Activated naive CD4-positive, alpha-beta T cell treated with anti-CD3 and anti-CD28 coated beads, Interleukin-2, amount 50 U/mL, for 24 hours (primary cell): ENCODE data around the gene NEK5.
"Not testable (repeated sequence)": the region's sequence is repeated elsewhere in the genome, so short reads cannot be mapped to it uniquely, and the experiment has no call there.

Experiments
- H3K27ac Mint-ChIP-seq: one replicate; pipeline ENCODE4 v1.8.0; 2021; ENCODE audit warnings: mild to moderate bottlenecking, mixed read lengths
- H3K27me3 Mint-ChIP-seq: one replicate; pipeline ENCODE4 v1.8.0; 2021; ENCODE audit warnings: mixed read lengths
- H3K36me3 Mint-ChIP-seq: one replicate; pipeline ENCODE4 v1.8.0; 2021; ENCODE audit warnings: mixed read lengths
- H3K4me1 Mint-ChIP-seq: one replicate; pipeline ENCODE4 v1.8.0; 2021; ENCODE audit warnings: mixed read lengths
- H3K4me3 Mint-ChIP-seq: one replicate; pipeline ENCODE4 v1.8.0; 2021; ENCODE audit warnings: mild to moderate bottlenecking, mixed read lengths
- H3K9me3 Mint-ChIP-seq: one replicate; pipeline ENCODE4 v1.8.0; 2021; ENCODE audit warnings: mixed read lengths

Gene NEK5

GRCh38 chr13:52061064-52061463 lies 67.8 kb downstream of the NEK5 start:
- not testable (repeated sequence) for H3K4me1 Mint-ChIP-seq, H3K4me3 Mint-ChIP-seq, H3K27ac Mint-ChIP-seq

GRCh38 chr13:52053460-52053859 lies 75.4 kb downstream of the NEK5 start:
- H3K4me3 Mint-ChIP-seq = no peak overlapping the region
- no peak overlapping the region for H3K27ac Mint-ChIP-seq
- peaks cover 10% of the 10 kb centered on the region for H3K36me3 Mint-ChIP-seq
- H3K4me1 Mint-ChIP-seq = no peaks in the 10 kb centered on the region
- H3K27me3 Mint-ChIP-seq = no peaks in the 10 kb centered on the region
- peaks cover 13% of the 10 kb centered on the region for H3K9me3 Mint-ChIP-seq

More at GRCh38 chr13:52061064-52061463, 67.8 kb downstream of the NEK5 start:
- H3K36me3 Mint-ChIP-seq, H3K9me3 Mint-ChIP-seq, H3K27me3 Mint-ChIP-seq: not testable (repeated sequence)

- Mint-ChIP-seq H3K36me3 (peaks cover 11% of the 10 kb centered on the region), H3K9me3 (peaks cover 14% of the 10 kb centered on the region), H3K27ac (no peak overlapping the region), H3K4me3 (no peak overlapping the region), H3K27me3 (peaks cover 1% of the 10 kb centered on the region), H3K4me1 (no peaks in the 10 kb centered on the region)
Observed at GRCh38 chr13:52051400-52051799, 77.5 kb downstream of the NEK5 start.

GRCh38 chr13:52048516-52048915 lies 80.4 kb downstream of the NEK5 start:
- H3K27ac Mint-ChIP-seq = no peak overlapping the region
- H3K36me3 Mint-ChIP-seq = peaks cover 16% of the 10 kb centered on the region
- H3K4me1 Mint-ChIP-seq = no peaks in the 10 kb centered on the region
- H3K9me3 Mint-ChIP-seq = peaks cover 23% of the 10 kb centered on the region
- H3K27me3 Mint-ChIP-seq = peaks cover 1% of the 10 kb centered on the region
- H3K4me3 Mint-ChIP-seq = no peak overlapping the region

- Mint-ChIP-seq H3K27ac (no peak overlapping the region), H3K36me3 (peaks cover 18% of the 10 kb centered on the region), H3K4me1 (no peaks in the 10 kb centered on the region), H3K9me3 (peaks cover 23% of the 10 kb centered on the region), H3K4me3 (no peak overlapping the region), H3K27me3 (peaks cover 1% of the 10 kb centered on the region)
Observed at GRCh38 chr13:52047463-52047862, 81.4 kb downstream of the NEK5 start.

- Mint-ChIP-seq H3K9me3 (peaks cover 20% of the 10 kb centered on the region), H3K4me1 (no peaks in the 10 kb centered on the region), H3K27me3 (peaks cover 1% of the 10 kb centered on the region), H3K36me3 (peaks cover 24% of the 10 kb centered on the region), H3K4me3 (no peak overlapping the region), H3K27ac (no peak overlapping the region)
Observed at GRCh38 chr13:52043675-52044074, 85.2 kb downstream of the NEK5 start.

- Mint-ChIP-seq H3K27ac (no peak overlapping the region), H3K9me3 (peaks cover 5% of the 10 kb centered on the region)
Observed at GRCh38 chr13:52036037-52036436, 92.8 kb downstream of the NEK5 start.

GRCh38 chr13:52034616-52035226 lies 94.2 kb downstream of the NEK5 start:
- H3K4me1 Mint-ChIP-seq = peaks cover 11% of the 10 kb centered on the region
- no peak overlapping the region for H3K4me3 Mint-ChIP-seq
- peaks cover 6% of the 10 kb centered on the region for H3K9me3 Mint-ChIP-seq
- H3K27ac Mint-ChIP-seq = no peak overlapping the region
- H3K36me3 Mint-ChIP-seq = peaks cover 14% of the 10 kb centered on the region
- H3K27me3 Mint-ChIP-seq = no peaks in the 10 kb centered on the region

More at GRCh38 chr13:52036037-52036436, 92.8 kb downstream of the NEK5 start:
- Mint-ChIP-seq H3K4me1 (peaks cover 4% of the 10 kb centered on the region), H3K27me3 (no peaks in the 10 kb centered on the region), H3K36me3 (peaks cover 13% of the 10 kb centered on the region), H3K4me3 (no peak overlapping the region)

GRCh38 chr13:52033039-52033438 lies 95.8 kb downstream of the NEK5 start:
- Mint-ChIP-seq H3K9me3 (peaks cover 12% of the 10 kb centered on the region), H3K4me3 (no peak overlapping the region), H3K4me1 (peaks cover 14% of the 10 kb centered on the region), H3K27me3 (no peaks in the 10 kb centered on the region), H3K27ac (no peak overlapping the region), H3K36me3 (peaks cover 27% of the 10 kb centered on the region)

- peaks cover 32% of the 10 kb centered on the region for H3K9me3 Mint-ChIP-seq
- H3K36me3 Mint-ChIP-seq = peaks cover 46% of the 10 kb centered on the region
- H3K4me1 Mint-ChIP-seq = peaks cover 32% of the 10 kb centered on the region
- H3K27ac Mint-ChIP-seq, H3K4me3 Mint-ChIP-seq, H3K27me3 Mint-ChIP-seq: not testable (repeated sequence)
Observed at GRCh38 chr13:52030401-52030800, 98.5 kb downstream of the NEK5 start.

- H3K4me1 Mint-ChIP-seq = peaks cover 38% of the 10 kb centered on the region
- H3K9me3 Mint-ChIP-seq = peaks cover 33% of the 10 kb centered on the region
- no peaks in the 10 kb centered on the region for H3K27me3 Mint-ChIP-seq
- no peak overlapping the region for H3K4me3 Mint-ChIP-seq
- H3K27ac Mint-ChIP-seq = no peak overlapping the region
- peaks cover 53% of the 10 kb centered on the region for H3K36me3 Mint-ChIP-seq
Observed at GRCh38 chr13:52029569-52029968, 99.3 kb downstream of the NEK5 start.

GRCh38 chr13:52027832-52028231 lies 101.0 kb downstream of the NEK5 start:
- Mint-ChIP-seq H3K27ac (no peak overlapping the region), H3K4me1 (peaks cover 34% of the 10 kb centered on the region), H3K27me3 (no peaks in the 10 kb centered on the region), H3K36me3 (peaks cover 62% of the 10 kb centered on the region), H3K4me3 (no peak overlapping the region), H3K9me3 (peaks cover 33% of the 10 kb centered on the region)

- Mint-ChIP-seq H3K27ac (no peak overlapping the region), H3K9me3 (peaks cover 33% of the 10 kb centered on the region), H3K36me3 (peaks cover 72% of the 10 kb centered on the region), H3K4me3 (no peak overlapping the region), H3K4me1 (peaks cover 34% of the 10 kb centered on the region), H3K27me3 (no peaks in the 10 kb centered on the region)
Observed at GRCh38 chr13:52026246-52026626, 102.6 kb downstream of the NEK5 start.

- Mint-ChIP-seq H3K4me1 (peaks cover 37% of the 10 kb centered on the region), H3K9me3 (peaks cover 33% of the 10 kb centered on the region), H3K4me3 (no peak overlapping the region), H3K27me3 (no peaks in the 10 kb centered on the region), H3K27ac (no peak overlapping the region), H3K36me3 (peaks cover 75% of the 10 kb centered on the region)
Observed at GRCh38 chr13:52025475-52026245, 103.2 kb downstream of the NEK5 start.

GRCh38 chr13:52024481-52024880 lies 104.4 kb downstream of the NEK5 start, which contains the start of gene UTP14C:
Gene UTP14C, plus strand, starts transcription at chr13:52024691. Its CDS starts 4,114 bp downstream, at chr13:52028805.
- Mint-ChIP-seq H3K27me3 (no peaks in the 10 kb centered on the region), H3K4me1 (peaks cover 35% of the 10 kb centered on the region), H3K4me3 (no peak within 1 kb of the TSS), H3K27ac (no peak within 1 kb of the TSS), H3K36me3 (peaks cover 72% of the 10 kb centered on the region), H3K9me3 (peaks cover 26% of the 10 kb centered on the region)

GRCh38 chr13:52022356-52022755 lies 106.5 kb downstream of the NEK5 start:
- Mint-ChIP-seq H3K27me3 (no peaks in the 10 kb centered on the region), H3K4me1 (peaks cover 45% of the 10 kb centered on the region), H3K27ac (no peak overlapping the region), H3K4me3 (no peak overlapping the region), H3K9me3 (peaks cover 16% of the 10 kb centered on the region), H3K36me3 (peaks cover 56% of the 10 kb centered on the region)
